Peyer's patch (tissue), 4 donors: ENCODE measurements around the gene CYB561. TPM values are rescaled to one million over a fixed set of nuclear protein-coding genes. Genes with fewer than 3 reads are reported as not detected.

Experiments
- DNase-seq, 3 donors: peaks; one replicate each; pipeline ENCODE4 v3.0.0-alpha.2; 2017 to 2019
- H3K27ac ChIP-seq, 4 donors: fragments of 200-600 bp; sonication (generic); one replicate each; pipeline ENCODE4 v1.5.1; 2016 to 2019
- H3K27me3 ChIP-seq, 2 donors: fragments of 200-600 bp; sonication (generic); one replicate each; pipeline ENCODE4 v1.5.1; 2019
- H3K36me3 ChIP-seq, 3 donors: fragments of 200-600 bp; sonication (generic); one replicate each; pipeline ENCODE4 v1.5.1; 2016 to 2019
- H3K4me1 ChIP-seq, 4 donors: fragments of 200-600 bp; sonication (generic); one replicate each; pipeline ENCODE4 v1.5.1; 2016 to 2019
- H3K4me3 ChIP-seq, 4 donors: fragments of 200-600 bp; sonication (generic); 1 replicate in 3 of 4; 2 replicates in 1 of 4; pipeline ENCODE4 v1.5.1; 2016 to 2019; ENCODE audit warnings: mild to moderate bottlenecking in 1 of 4
- H3K9me3 ChIP-seq, 4 donors: fragments of 200-600 bp; sonication (generic); one replicate each; pipeline ENCODE4 v1.5.1; 2016 to 2019; ENCODE audit warnings: mild to moderate bottlenecking in 1 of 4
- POLR2A ChIP-seq, 2 donors: fragments of 450-650 bp; IDR thresholded peaks; one replicate each; pipeline ENCODE4 v1.5.1; 2017; ENCODE audit warnings: antibody characterized with exemption in 2 of 2, mild to moderate bottlenecking in 2 of 2, moderate library complexity in 2 of 2
- total RNA-seq, 4 donors: library from RNA; depleted of rRNA; stranded (reverse); fragments of >200 nt; gene quantifications; one replicate each; pipeline ENCODE4 v1.1.0, GENCODE V29; 2016
- TF ChIP-seq, protein P1 (sequence below), 6 experiments: fragments of 450-650 bp in 4 of 6; fragments of 200-600 bp in 2 of 6; sonication (generic) in 1 of 6; IDR thresholded peaks; one replicate each; pipeline ENCODE4 v1.5.1; 2017 to 2019; ENCODE audit warnings: antibody characterized with exemption in 6 of 6, mild to moderate bottlenecking in 3 of 6, moderate library complexity in 1 of 6

The CYB561 gene
- total RNA-seq, 4 donors from 2014 or later, result 42.9 to 161 (median 98.5) TPM

DNA sequence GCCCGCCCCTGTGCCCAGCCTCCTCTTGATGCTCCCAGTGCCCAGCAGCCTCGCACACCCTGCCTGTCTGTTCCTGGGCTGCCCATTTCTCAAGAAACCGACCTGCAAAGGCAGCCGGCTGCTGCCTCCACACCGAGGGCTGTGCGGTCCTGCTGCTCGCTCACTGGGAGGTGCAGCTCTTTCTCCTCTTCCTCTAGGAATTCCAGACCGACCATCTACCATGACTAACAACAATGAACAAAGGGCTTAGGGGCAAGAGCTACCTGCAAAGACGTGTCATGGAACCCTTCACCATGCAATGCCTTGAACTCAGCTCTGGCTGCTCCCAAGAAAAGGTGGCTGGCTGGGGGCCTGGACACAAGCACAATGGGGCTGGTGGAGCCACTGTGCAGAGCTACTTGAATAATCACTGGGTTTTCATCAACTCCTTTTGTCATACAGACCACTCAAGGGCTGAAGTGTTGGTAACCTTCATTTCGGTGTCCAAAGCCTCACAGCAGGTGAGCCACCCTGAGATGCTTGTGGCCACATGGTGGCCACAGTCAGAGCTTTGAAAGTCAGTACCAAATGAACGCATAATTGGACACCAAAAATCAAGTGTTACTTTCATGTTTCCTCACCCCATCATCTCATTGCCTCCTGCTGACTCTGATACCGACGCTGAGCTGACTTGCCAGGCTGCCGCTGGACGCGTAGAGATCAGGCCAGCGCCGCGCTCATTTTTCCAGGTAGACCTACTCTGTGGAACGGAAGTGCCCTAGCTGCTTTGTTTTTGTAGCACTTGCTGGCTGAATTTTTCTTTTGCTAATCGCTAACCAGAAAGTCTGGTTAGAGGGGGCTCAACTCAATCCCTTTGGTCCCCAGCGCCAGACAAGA lies 19.8 kb downstream of the CYB561 start:
- Histone ChIP-seq H3K36me3 (no peaks in the 10 kb centered on the region), H3K9me3 (no peaks in the 10 kb centered on the region), H3K4me1 (peaks cover 0 to under 1% (median 0%) of the 10 kb centered on the region in 4 donors), H3K27ac (no peak overlapping the region), H3K4me3 (no peak overlapping the region), H3K27me3 (no peaks in the 10 kb centered on the region)
- peak in 1 of 3 donors; percentile 31 for DNase-seq
- TF ChIP-seq, protein P1, sequence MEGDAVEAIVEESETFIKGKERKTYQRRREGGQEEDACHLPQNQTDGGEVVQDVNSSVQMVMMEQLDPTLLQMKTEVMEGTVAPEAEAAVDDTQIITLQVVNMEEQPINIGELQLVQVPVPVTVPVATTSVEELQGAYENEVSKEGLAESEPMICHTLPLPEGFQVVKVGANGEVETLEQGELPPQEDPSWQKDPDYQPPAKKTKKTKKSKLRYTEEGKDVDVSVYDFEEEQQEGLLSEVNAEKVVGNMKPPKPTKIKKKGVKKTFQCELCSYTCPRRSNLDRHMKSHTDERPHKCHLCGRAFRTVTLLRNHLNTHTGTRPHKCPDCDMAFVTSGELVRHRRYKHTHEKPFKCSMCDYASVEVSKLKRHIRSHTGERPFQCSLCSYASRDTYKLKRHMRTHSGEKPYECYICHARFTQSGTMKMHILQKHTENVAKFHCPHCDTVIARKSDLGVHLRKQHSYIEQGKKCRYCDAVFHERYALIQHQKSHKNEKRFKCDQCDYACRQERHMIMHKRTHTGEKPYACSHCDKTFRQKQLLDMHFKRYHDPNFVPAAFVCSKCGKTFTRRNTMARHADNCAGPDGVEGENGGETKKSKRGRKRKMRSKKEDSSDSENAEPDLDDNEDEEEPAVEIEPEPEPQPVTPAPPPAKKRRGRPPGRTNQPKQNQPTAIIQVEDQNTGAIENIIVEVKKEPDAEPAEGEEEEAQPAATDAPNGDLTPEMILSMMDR (IDR thresholded peaks at IDR 0.05), result no peak
- TF ChIP-seq POLR2A (IDR thresholded peaks at IDR 0.05), result no peak

DNA sequence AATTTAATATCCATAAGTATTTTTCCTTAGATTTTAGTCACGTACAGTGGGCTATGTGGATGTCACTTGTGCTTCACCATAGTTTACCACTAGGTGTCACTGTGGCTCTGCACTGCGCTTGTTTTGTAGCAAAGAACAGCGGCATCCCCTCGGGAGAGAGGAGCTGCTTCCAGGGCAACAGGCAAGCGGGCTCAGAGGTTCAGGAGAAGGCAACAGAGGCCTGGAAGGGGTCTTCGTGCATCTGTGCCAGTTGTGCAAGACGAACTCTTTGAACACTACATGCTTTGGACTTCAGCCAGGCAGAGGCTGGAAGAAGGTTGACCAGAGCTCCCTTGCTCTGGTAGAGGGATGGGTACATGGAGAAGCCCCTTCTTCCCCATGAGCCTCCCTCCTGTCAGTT lies 20.6 kb downstream of the CYB561 start:
- Histone ChIP-seq H3K4me3 (no peak overlapping the region), H3K4me1 (no peaks in the 10 kb centered on the region), H3K9me3 (no peaks in the 10 kb centered on the region), H3K27ac (no peak overlapping the region), H3K36me3 (no peaks in the 10 kb centered on the region), H3K27me3 (no peaks in the 10 kb centered on the region)
- DNase-seq, result peak; percentile 67 to 89 (median 71)
- TF ChIP-seq POLR2A (IDR thresholded peaks at IDR 0.05), result peak in 1 of 2 donors; percentile 16
- TF ChIP-seq, protein P1 (IDR thresholded peaks at IDR 0.05), result peak; percentile 89 to 97 (median 96)

DNA sequence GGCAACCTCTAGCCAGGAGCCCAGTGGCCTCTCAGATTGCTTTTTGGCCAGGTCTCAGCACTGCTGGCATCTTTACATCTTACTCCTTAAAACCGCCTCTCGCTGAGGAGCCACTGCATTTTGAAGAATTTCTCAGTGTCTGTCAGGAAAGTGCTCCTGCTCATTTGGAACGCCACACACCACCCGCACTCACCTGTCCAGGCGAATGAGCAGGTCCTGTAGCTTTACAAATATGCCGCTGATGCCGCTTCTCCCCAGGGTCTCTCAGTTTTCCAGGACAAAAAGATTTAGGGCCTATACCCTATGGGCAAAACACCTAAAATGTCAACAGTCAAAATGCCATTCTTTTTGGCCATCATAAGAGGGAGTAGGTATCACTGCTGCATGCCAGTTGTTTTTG lies 22.1 kb downstream of the CYB561 start:
- H3K36me3 ChIP-seq, result no peaks in the 10 kb centered on the region
- DNase-seq, result no peak
- no peak overlapping the region for H3K4me3 ChIP-seq
- H3K9me3 ChIP-seq, result no peaks in the 10 kb centered on the region
- TF ChIP-seq, protein P1 (IDR thresholded peaks at IDR 0.05), result no peak
- no peak for TF ChIP-seq POLR2A (IDR thresholded peaks at IDR 0.05)
- H3K4me1 ChIP-seq, result no peaks in the 10 kb centered on the region
- no peaks in the 10 kb centered on the region for H3K27me3 ChIP-seq
- no peak overlapping the region for H3K27ac ChIP-seq

DNA sequence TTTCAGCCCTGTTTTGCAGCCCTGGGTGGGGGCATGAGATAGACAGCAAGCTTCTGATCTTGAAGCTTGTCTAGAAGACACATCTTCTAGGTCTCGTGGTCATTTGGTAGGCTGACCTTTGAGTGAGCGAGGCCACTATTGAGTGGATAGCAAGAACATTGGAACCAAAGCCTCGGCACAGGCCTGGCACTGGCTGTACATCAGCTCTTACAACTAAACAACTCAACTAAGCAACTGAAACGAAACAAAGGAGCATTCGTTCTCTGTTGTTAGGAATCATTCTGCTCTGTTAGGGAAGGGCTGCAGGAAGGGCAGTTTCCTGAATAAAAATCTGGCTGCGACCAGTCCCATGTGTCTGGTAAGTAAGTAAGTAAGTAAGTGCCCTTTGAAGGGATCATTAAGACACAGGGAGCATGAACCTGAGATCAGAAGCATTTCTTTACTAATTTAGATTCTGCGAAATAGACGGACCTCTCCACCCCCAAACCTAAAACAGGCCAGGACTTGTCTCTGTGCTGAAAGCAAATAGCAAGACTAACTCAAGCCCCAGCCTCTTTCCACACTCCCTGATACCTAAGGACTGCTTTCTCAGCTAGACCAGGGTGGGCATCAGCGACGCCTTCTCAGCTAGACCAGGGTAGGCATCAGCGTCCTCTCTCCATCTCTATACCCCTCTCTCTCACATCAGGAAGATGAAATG lies 22.7 kb downstream of the CYB561 start:
- TF ChIP-seq, protein P1 (IDR thresholded peaks at IDR 0.05), result no peak
- TF ChIP-seq POLR2A (IDR thresholded peaks at IDR 0.05), result no peak
- no peak overlapping the region for H3K4me3 ChIP-seq
- H3K27me3 ChIP-seq, result no peaks in the 10 kb centered on the region
- H3K4me1 ChIP-seq, result no peaks in the 10 kb centered on the region
- H3K36me3 ChIP-seq, result no peaks in the 10 kb centered on the region
- H3K9me3 ChIP-seq, result no peaks in the 10 kb centered on the region
- DNase-seq, result peak in 1 of 3 donors; percentile 33
- no peak overlapping the region for H3K27ac ChIP-seq

DNA sequence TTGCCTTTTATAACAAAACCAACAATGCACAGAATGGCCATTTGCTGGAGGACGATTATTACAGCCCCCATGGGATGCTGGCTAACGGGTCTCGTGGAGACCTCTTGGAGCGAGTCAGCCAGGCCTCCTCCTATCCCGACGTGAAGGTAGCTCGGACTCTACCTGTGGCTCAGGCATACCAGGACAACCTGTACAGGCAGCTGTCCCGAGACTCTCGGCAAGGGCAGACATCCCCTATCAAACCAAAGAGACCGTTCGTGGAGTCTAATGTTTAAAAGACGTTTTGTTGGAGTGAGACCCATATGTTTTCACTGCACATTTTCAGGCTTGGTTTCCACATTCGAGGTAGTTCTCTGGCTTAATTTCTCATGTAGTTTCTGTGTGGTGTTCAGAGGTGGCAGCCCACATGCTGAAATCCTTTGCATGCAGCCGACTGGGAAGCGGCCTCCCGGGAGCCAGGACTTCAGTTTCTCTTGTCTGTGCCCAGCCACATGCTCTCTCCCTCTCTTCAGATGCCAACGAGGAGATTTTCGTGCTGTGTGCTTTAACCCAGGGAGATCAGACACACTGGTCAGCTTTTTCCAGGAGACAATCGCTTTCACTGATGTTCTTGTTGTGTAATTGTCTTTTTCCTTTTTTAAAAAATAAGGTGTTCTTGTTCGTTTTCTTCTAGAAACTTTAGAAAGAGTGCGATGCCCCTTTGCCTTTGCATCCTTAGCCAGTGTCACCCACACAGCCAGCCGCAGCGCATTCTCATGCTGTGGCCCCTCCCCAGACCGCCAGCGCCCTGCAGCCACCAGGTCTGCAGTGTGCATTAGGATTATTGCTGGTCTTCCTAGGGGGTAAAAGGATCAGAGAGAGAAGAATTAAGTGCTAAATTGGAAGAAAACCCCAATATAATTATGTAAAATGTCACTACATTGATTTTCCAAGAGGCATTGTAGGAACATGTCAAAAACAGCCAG lies 24.1 kb downstream of the CYB561 start:
- Histone ChIP-seq H3K4me3 (no peak overlapping the region), H3K36me3 (no peaks in the 10 kb centered on the region), H3K27ac (no peak overlapping the region), H3K9me3 (no peaks in the 10 kb centered on the region), H3K27me3 (no peaks in the 10 kb centered on the region), H3K4me1 (no peaks in the 10 kb centered on the region)
- TF ChIP-seq POLR2A (IDR thresholded peaks at IDR 0.05), result no peak
- TF ChIP-seq, protein P1 (IDR thresholded peaks at IDR 0.05), result no peak
- DNase-seq, result no peak
